Ammon's horn (tissue), 1 donor: ENCODE measurements around the gene COL23A1.

Experiments used
- DNase-seq: peaks from one replicate; pipeline ENCODE4 v3.0.0-alpha.2; 2016; ENCODE audit warnings: low spot score

The COL23A1 gene

DNA sequence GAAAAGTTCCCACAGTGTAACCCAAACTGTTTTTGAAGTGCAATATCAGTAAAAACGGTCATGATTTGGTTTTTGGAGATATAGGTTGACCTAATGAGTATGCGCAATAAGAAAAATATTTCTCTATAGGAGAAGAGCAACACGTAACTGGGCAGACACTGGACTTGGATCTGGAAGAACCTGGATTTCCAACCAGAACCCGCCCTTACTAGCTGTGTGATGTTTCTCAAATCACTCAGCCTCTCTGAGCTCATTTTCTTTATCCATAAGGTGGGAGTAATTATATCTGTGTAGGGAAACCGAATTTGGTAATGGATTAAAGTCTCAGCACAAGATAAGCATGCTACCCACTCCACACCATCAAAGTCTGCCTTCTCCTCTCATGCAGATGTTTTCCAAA lies 169.1 kb downstream of the COL23A1 start:
- no peak for DNase-seq

GRCh38 chr5:178420354-178420781 lies 169.8 kb downstream of the COL23A1 start:
- DNase-seq: no peak

- DNase-seq: no peak
Observed at GRCh38 chr5:178419651-178420050, 170.5 kb downstream of the COL23A1 start.

DNA sequence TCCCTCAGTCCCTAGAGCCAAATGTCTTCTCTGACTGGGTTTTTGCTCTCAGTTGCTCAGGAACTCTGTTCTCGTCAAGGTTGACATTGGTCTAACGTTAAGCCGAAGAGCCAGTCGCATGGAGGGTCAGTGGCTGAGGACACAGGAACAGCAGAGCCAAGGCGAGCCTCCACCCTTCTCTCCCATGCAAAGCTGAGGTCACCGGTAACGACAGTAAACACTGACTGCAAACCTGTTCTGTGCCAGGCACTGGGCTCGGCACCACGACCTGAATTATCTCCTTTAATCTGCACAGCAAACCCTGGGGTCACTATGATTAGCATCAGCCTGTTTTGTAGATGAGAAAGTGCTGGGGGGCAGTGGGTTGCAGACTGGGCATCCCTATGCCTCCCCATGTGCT lies 171.0 kb downstream of the COL23A1 start:
- no peak for DNase-seq

DNA sequence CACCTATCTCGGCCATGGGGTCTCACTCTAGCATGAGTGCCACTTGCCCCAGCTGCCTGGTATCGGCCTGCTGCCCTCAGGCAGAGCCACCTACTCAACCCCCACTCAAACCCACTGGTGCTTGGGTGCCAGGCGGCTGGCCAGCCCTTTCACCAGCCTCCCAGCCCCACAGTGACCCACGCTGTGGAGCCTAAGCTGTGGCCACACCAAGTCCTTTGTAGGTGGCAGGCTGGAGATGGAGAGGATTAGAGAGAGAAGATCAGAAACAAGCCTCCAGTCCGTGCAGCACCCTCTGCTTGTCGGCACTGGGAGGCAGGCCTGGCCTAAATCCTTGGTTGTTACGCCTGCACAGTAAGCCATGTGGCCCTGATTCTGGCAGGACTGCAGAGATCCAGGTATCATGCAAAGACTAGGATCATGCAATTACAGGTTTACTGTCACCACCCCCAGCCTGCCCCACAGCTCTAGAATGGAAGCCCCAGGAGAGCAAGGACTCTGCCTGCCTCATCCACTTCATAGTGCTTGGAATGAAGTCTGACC lies 171.7 kb downstream of the COL23A1 start:
- DNase-seq: no peak

GRCh38 chr5:178418031-178418430 lies 172.2 kb downstream of the COL23A1 start:
- DNase-seq: no peak

GRCh38 chr5:178417391-178417811 lies 172.8 kb downstream of the COL23A1 start:
- DNase-seq: no peak

- DNase-seq: no peak
Observed at GRCh38 chr5:178416919-178417318, 173.3 kb downstream of the COL23A1 start.

DNA sequence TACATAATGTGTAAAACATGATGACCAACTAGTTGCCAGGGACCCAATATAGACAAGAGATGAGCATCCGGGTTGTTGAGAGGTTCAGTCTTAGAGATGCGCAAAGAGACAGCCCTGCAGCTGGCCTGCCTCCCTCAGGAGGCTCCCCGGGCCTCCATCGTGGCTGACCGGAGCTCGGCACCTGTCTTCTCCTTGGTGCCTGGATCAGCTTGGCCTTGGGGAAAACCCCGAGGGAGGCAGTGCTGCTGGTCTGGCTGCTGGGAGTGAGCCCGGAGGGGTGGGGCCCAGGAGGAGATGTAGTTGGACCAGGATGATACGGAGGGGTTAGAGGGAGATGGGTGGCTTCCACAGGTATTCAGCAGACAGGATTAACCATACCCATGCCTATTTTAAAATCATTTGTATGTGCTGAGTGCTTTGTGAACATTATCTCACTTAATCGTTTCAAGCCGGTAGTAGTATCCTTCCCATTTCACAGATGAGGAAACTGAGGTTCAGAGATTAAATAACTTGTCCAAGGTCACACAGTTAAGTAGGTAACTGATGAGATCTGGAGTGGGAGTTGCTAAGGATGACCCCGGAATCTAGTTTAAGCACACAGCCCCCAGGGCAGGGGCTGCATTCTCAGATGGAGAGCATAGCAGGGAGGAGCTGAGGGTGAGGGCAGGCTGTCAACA lies 173.8 kb downstream of the COL23A1 start:
- DNase-seq: no peak

- DNase-seq: no peak
Observed at GRCh38 chr5:178415353-178415752, 174.8 kb downstream of the COL23A1 start.

DNA sequence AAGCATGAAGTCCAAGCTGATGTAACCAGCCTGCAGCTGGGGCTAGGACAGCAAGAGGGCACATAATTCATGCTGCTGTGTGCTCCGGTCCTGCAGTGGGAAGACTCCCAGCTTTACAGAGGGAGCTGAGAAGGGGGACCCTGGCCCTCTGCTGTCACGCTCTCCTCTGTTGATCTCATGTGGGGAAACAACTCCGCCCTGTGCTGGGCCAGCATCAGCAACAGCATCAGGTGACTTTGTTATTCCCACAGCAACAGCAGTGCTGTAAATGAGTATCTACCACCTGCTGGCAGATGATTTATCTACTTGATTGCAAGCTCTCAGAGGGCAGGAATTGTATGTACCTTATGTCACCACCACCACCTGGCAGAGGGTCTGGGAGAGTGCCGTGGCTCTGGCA lies 176.2 kb downstream of the COL23A1 start:
- DNase-seq: no peak

GRCh38 chr5:178411083-178411482 lies 179.1 kb downstream of the COL23A1 start:
- no peak for DNase-seq

DNA sequence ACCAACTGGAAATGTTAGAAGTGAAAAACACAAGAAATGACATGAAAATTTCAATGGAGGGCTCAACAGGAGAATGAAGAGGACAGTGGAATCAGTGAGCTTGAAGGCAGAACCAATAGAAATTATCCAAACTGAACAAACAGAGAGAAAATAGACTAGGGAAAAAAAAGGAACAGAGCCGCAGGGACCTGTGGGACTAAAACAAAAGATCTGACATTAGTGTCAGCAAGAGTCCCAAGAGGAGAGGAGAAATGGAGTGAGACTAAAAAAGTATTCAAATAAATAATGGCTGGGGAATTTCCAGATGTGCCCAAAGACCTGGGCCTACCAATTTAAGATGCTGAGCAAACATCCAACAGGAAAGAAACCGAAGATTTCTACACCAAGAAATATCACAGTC lies 182.5 kb downstream of the COL23A1 start:
- DNase-seq: no peak

DNA sequence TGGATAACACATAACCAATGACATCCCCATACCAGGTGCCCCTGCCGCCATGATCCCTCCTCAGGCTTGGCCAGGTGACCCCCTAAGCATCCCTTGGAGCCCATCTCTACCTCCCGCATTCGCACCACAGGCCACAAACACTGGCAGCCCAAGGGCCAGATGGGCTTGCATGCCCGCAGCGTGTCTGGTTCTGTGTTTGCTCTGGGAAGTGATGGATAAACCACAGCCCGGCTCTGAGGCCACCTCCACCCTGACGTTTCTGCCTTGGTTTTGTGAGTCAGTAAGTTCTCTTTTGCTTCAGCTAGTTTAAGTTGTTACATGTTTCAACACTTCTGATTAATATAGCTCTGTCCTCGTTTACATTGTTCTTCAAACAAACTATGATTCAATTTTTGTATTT lies 185.2 kb downstream of the COL23A1 start:
- DNase-seq: no peak

- DNase-seq: no peak
Observed at GRCh38 chr5:178403956-178404600, 186.1 kb downstream of the COL23A1 start.

- no peak for DNase-seq
Observed at GRCh38 chr5:178403351-178403750, 186.8 kb downstream of the COL23A1 start.

GRCh38 chr5:178399701-178400095 lies 190.5 kb downstream of the COL23A1 start:
- DNase-seq: no peak

- DNase-seq: no peak
Observed at GRCh38 chr5:178398901-178399700, 191.1 kb downstream of the COL23A1 start.

GRCh38 chr5:178396796-178397720 lies 193.1 kb downstream of the COL23A1 start:
- DNase-seq: no peak

DNA sequence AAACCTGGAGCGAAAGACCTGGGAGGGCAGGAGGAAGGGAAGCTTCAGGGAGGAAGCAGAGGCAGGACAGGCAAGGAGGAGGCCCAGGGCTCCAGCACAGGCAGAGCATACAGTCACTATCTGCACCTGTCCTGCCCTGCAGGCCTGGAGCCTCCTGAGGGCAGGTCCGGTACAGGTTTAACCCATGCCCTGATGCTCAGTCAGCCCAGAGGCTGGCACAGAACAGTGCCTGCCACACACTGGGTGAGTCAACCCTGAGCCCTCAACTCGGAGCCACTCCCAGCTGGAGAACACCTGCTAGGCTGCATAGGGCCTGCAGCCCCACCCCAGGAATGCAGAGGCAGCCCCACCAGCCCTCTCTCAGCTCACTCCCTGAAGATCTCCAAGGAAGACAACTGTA lies 196.1 kb downstream of the COL23A1 start:
- no peak for DNase-seq

GRCh38 chr5:178392931-178393394 lies 197.2 kb downstream of the COL23A1 start:
- DNase-seq: no peak

DNA sequence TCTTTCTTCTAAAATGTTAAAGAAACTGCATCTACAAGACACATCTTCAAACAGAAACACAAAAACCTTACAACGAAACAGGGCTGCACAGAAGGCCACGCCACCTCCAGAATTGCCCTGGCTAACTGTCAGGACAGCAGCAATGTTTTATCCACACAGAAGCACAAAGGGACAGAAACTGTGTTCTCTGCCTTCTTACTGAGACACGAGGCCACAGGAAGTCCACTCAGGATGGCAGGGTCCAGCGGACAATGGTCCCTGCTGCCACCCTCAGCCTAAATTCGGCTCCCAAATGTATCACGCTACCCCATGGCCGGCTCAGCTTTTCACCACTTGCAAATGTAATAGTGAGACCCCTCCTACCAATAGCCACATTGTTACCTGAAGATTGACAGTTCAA lies 197.8 kb downstream of the COL23A1 start:
- DNase-seq: no peak
